Ishikawa (cell line): ENCODE results near the gene OR5H2.

Source experiments
- CEBPB ChIP-seq: IDR thresholded peaks from 2 replicates; pipeline ENCODE4 v1.6.1; 2012
- CREB1 ChIP-seq: IDR thresholded peaks from 2 replicates; pipeline ENCODE4 v1.6.1; 2012; ENCODE audit warnings: low read depth
- EGR1 ChIP-seq: IDR thresholded peaks from 2 replicates; pipeline ENCODE4 v1.6.1; 2012
- EP300 ChIP-seq: IDR thresholded peaks from 2 replicates; pipeline ENCODE4 v1.6.1; 2012; ENCODE audit warnings: borderline replicate concordance
- FOXM1 ChIP-seq: IDR thresholded peaks from 2 replicates; pipeline ENCODE4 v1.6.1; 2012; ENCODE audit warnings: low read depth, borderline replicate concordance
- MAX ChIP-seq: IDR thresholded peaks from 2 replicates; pipeline ENCODE4 v1.6.1; 2012
- NFIC ChIP-seq: IDR thresholded peaks from 2 replicates; pipeline ENCODE4 v1.6.1; 2012
- RAD21 ChIP-seq: IDR thresholded peaks from 2 replicates; pipeline ENCODE4 v1.6.1; 2012; ENCODE audit warnings: low read depth
- REST ChIP-seq: IDR thresholded peaks from 2 replicates; pipeline ENCODE4 v1.6.1; 2012; ENCODE audit warnings: low read depth, mild to moderate bottlenecking
- TAF1 ChIP-seq: IDR thresholded peaks from 2 replicates; pipeline ENCODE4 v1.6.1; 2012; ENCODE audit warnings: low read depth, mild to moderate bottlenecking
- TCF12 ChIP-seq: IDR thresholded peaks from 2 replicates; pipeline ENCODE4 v1.6.1; 2012; ENCODE audit warnings: low read depth
- TEAD4 ChIP-seq: IDR thresholded peaks from 2 replicates; pipeline ENCODE4 v1.6.1; 2012
- USF1 ChIP-seq: IDR thresholded peaks from 2 replicates; pipeline ENCODE4 v1.6.1; 2012
- YY1 ChIP-seq: IDR thresholded peaks from 2 replicates; pipeline ENCODE4 v1.6.1; 2012; ENCODE audit warnings: low read depth
- ZBTB7A ChIP-seq: IDR thresholded peaks from 2 replicates; pipeline ENCODE4 v1.6.1; 2012; ENCODE audit warnings: low read depth

Gene OR5H2

DNA sequence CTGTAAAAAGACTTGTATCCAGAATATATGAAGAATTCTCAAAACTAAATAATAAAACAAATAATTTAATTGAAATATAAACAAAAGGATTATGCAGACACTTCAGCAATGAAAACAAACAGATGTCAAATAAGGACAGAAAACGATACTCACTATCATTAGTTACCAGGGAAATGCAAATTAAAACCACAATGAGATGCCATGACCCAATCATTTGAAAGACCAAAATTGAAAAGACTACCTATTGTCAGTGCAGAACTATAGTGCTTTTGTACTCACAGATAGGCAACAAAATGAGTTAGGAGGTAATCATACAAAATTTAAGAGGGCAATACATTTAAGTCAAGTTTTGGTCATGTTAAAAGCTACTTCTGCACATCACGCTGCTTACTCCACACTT, 39.8 kb downstream of the OR5H2 start:
- TF ChIP-seq USF1 (no peak), FOXM1 (no peak), RAD21 (no peak), TEAD4 (no peak), EP300 (no peak), CREB1 (no peak), NFIC (no peak), YY1 (no peak)

DNA sequence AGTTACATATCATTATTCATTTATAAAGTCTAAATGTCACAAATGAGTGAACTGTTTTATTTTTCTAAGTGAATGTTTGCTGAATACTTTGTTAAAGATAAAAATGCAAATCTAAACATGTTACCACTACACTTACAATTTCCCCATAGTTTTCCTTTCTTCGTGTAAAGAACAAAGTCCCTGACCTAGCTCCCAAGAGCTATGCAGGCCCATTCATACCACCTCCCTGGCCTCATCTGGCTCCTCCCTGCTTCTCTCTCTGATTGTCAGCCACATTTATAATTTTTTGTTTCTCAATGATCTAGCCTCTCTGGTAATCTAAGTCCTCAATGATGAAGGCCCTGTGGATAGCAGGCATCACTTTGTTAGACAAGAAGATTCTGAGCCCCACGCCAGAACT, 40.4 kb downstream of the OR5H2 start:
- TF ChIP-seq REST (no peak), TAF1 (no peak), TCF12 (no peak), RAD21 (no peak), MAX (no peak), EGR1 (no peak), TEAD4 (no peak), NFIC (no peak)

GRCh38 chr3:98323425-98323824, 41.1 kb downstream of the OR5H2 start:
- TF ChIP-seq REST (no peak), MAX (no peak)

GRCh38 chr3:98325055-98325454, 42.8 kb downstream of the OR5H2 start:
- no peak for TF ChIP-seq TAF1
- no peak for TF ChIP-seq EGR1
- TF ChIP-seq YY1, result no peak
- TF ChIP-seq TCF12, result no peak
- no peak for TF ChIP-seq NFIC
- no peak for TF ChIP-seq USF1
- TF ChIP-seq EP300, result no peak
- no peak for TF ChIP-seq MAX
- TF ChIP-seq ZBTB7A, result no peak
- no peak for TF ChIP-seq FOXM1

GRCh38 chr3:98326105-98326893, 44.0 kb downstream of the OR5H2 start:
- no peak for TF ChIP-seq RAD21
- no peak for TF ChIP-seq ZBTB7A

- TF ChIP-seq TEAD4 (no peak), EGR1 (no peak), NFIC (no peak), EP300 (no peak)
These were observed 44.6 kb downstream of the OR5H2 start for GRCh38 chr3:98326945-98327344.

- TF ChIP-seq FOXM1 (no peak), REST (no peak), NFIC (no peak), TCF12 (no peak), YY1 (no peak), RAD21 (no peak), EP300 (no peak), CEBPB (no peak), USF1 (no peak), EGR1 (no peak), CREB1 (no peak), MAX (no peak), TAF1 (no peak), ZBTB7A (no peak), TEAD4 (no peak)
These were observed 46.6 kb downstream of the OR5H2 start for GRCh38 chr3:98328933-98329332.
